Left lung (tissue), 10 donors: ENCODE results near the gene TMEM79. TPM values are rescaled to one million over a fixed set of nuclear protein-coding genes. Genes with fewer than 3 reads are reported as not detected.

ENCODE experiments used
- ATAC-seq: fragments of 200-7000 bp; cut with Tn5 transposase; one replicate; pipeline ENCODE4 v1.9.1; 2020; ENCODE audit warnings: moderate library complexity
- DNase-seq, 4 donors: peaks; one replicate each; pipeline ENCODE4 v3.0.0-alpha.2; 2013 to 2020
- H3K27ac ChIP-seq, 2 donors: fragments of 200-600 bp; sonication (generic) in 1 of 2; one replicate each; pipeline versions ENCODE4 v1.5.0 to v1.8.0; 2020 to 2021
- H3K27me3 ChIP-seq, 2 donors: fragments of 200-600 bp; sonication (generic) in 1 of 2; one replicate each; pipeline versions ENCODE4 v1.5.0 to v1.8.0; 2020 to 2021
- H3K36me3 ChIP-seq, 2 donors: fragments of 200-600 bp; sonication (generic) in 1 of 2; one replicate each; pipeline versions ENCODE4 v1.5.0 to v1.8.0; 2020 to 2021
- H3K4me1 ChIP-seq, 2 donors: fragments of 200-600 bp; one replicate each; pipeline ENCODE4 v1.8.0; 2021
- H3K4me3 ChIP-seq, 2 donors: fragments of 200-600 bp; sonication (generic) in 1 of 2; one replicate each; pipeline versions ENCODE4 v1.5.0 to v1.8.0; 2020 to 2021; ENCODE audit warnings: mild to moderate bottlenecking in 1 of 2
- H3K9me3 ChIP-seq, 2 donors: fragments of 200-600 bp; sonication (generic) in 1 of 2; one replicate each; pipeline versions ENCODE4 v1.5.0 to v1.8.0; 2020 to 2021
- intact Hi-C, 2 donors: fragments of 100-400 bp; cut with DNase I; formaldehyde crosslinking; loops; one replicate each; pipeline versions ENCODE4 v1.11.2 to v1.14.2; 2022
- polyA plus RNA-seq, 6 donors: library from polyadenylated mRNA; unstranded; fragments of 120-200 nt; gene quantifications; one replicate each; pipeline ENCODE4 v1.2.1, GENCODE V29; 2013; ENCODE audit not compliant: insufficient read length in 6 of 6
- total RNA-seq, 2 donors: library from RNA; stranded (reverse); fragmentation: NEBNext Ultra II Directional; extraction: Animal tissue kit (Norgen Biotek cat#: 25700); gene quantifications; one replicate each; pipeline ENCODE4 v1.2.1, GENCODE V29; 2021
- TF ChIP-seq, protein P1 (sequence below), 2 donors: fragments of 200-600 bp; sonication (generic) in 1 of 2; IDR thresholded peaks; one replicate each; pipeline versions ENCODE4 v1.5.0 to v1.8.0; 2021; ENCODE audit warnings: antibody characterized with exemption in 2 of 2
- donor health status: DM: no; HTN: yes; CAD: no.
- donor health status: DM: no; HTN: no; CAD: no.

TMEM79 gene
- total and polyA plus RNA-seq, 8 donors, result 3.5 to 10.3 (median 8.7) TPM

DNA sequence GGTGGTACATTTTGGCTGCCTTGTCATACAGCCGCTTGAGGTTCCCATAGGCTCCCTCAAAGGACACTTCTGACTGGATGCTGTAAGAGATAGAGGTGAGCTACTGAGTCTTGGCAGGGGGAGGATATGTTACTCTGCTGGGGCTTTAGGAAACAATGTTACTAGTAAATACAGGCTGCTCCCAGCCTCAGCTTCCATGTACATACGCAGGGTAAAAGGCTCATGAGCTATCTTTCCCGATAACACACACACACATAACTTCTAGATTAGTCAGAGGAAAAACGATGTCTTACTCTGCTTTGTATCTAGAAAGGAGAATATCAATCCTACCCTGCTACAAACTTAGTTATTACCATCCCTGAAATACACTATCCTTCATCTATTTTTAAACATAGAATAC is 15.8 kb upstream of the TMEM79 start:
- intact Hi-C loops, result no loop called here
- TF ChIP-seq, protein P1, sequence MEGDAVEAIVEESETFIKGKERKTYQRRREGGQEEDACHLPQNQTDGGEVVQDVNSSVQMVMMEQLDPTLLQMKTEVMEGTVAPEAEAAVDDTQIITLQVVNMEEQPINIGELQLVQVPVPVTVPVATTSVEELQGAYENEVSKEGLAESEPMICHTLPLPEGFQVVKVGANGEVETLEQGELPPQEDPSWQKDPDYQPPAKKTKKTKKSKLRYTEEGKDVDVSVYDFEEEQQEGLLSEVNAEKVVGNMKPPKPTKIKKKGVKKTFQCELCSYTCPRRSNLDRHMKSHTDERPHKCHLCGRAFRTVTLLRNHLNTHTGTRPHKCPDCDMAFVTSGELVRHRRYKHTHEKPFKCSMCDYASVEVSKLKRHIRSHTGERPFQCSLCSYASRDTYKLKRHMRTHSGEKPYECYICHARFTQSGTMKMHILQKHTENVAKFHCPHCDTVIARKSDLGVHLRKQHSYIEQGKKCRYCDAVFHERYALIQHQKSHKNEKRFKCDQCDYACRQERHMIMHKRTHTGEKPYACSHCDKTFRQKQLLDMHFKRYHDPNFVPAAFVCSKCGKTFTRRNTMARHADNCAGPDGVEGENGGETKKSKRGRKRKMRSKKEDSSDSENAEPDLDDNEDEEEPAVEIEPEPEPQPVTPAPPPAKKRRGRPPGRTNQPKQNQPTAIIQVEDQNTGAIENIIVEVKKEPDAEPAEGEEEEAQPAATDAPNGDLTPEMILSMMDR (IDR thresholded peaks at IDR 0.05), result no peak
- Histone ChIP-seq H3K9me3 (no peaks in the 10 kb centered on the region), H3K27me3 (no peaks in the 10 kb centered on the region), H3K36me3 (peaks cover 0 to 99% of the 10 kb centered on the region in 2 donors), H3K4me3 (no peak overlapping the region), H3K4me1 (no peaks in the 10 kb centered on the region), H3K27ac (no peak overlapping the region)
- ATAC-seq (no peak), DNase-seq (no peak)

GRCh38 chr1:156270314-156270713 is 13.8 kb upstream of the TMEM79 start:
- TF ChIP-seq, protein P1 (IDR thresholded peaks at IDR 0.05), result no peak
- Histone ChIP-seq H3K9me3 (no peaks in the 10 kb centered on the region), H3K27ac (no peak overlapping the region), H3K36me3 (peaks cover 0 to 100% of the 10 kb centered on the region in 2 donors), H3K4me3 (no peak overlapping the region), H3K4me1 (no peaks in the 10 kb centered on the region), H3K27me3 (no peaks in the 10 kb centered on the region)
- intact Hi-C loops, result no loop called here
- ATAC-seq (no peak), DNase-seq (no peak)

- Histone ChIP-seq H3K27me3 (no peaks in the 10 kb centered on the region), H3K4me1 (peaks cover 6 to 31% of the 10 kb centered on the region in 2 donors), H3K27ac (peak overlapping the region in 1 of 2 donors; percentile 48), H3K9me3 (no peaks in the 10 kb centered on the region), H3K36me3 (peaks cover 0 to 79% of the 10 kb centered on the region in 2 donors), H3K4me3 (no peak overlapping the region)
- DNase-seq, result no peak
- intact Hi-C loops, result no loop called here
- peak; percentile 11 for ATAC-seq
- TF ChIP-seq, protein P1 (IDR thresholded peaks at IDR 0.05), result no peak
Measured at GRCh38 chr1:156276532-156276931, 7.6 kb upstream of the TMEM79 start.

DNA sequence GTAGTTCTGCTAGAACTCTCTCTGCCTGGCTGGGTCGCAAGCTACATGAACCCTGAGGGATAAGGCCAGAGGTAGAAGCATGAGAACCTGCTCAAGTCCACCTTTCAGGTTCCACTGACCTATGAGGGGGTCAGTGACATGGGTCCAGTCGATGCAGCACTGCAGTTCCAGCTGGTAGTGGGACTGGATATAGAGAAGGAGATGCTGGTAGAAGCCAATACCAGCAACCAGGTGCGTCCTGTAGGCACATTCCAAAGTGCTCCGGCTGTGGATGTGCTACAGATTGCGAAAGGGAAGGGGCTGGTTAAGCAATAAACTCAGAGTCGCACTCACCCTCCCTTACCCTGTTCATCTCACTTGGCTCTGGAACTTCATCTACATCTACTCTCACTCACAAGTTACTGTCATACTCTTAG is 7.2 kb upstream of the TMEM79 start:
- TF ChIP-seq, protein P1 (IDR thresholded peaks at IDR 0.05), result no peak
- no peak overlapping the region for H3K4me3 ChIP-seq
- DNase-seq (no peak), ATAC-seq (peak; percentile 65)
- peaks cover 0 to 74% of the 10 kb centered on the region in 2 donors for H3K36me3 ChIP-seq
- intact Hi-C loops, result no loop called here
- H3K27me3 ChIP-seq, result no peaks in the 10 kb centered on the region
- H3K27ac ChIP-seq, result peak overlapping the region in 1 of 2 donors; percentile 48
- H3K4me1 ChIP-seq, result peaks cover 10 to 32% of the 10 kb centered on the region in 2 donors
- no peaks in the 10 kb centered on the region for H3K9me3 ChIP-seq

GRCh38 chr1:156279837-156280236 is 4.3 kb upstream of the TMEM79 start:
- H3K27ac ChIP-seq, result no peak overlapping the region
- H3K4me3 ChIP-seq, result no peak overlapping the region
- no peaks in the 10 kb centered on the region for H3K27me3 ChIP-seq
- TF ChIP-seq, protein P1 (IDR thresholded peaks at IDR 0.05), result no peak
- H3K9me3 ChIP-seq, result no peaks in the 10 kb centered on the region
- ATAC-seq, result no peak
- H3K4me1 ChIP-seq, result peaks cover 16 to 49% of the 10 kb centered on the region in 2 donors
- intact Hi-C loops, result no loop called here
- DNase-seq, result no peak
- peaks cover 0 to 46% of the 10 kb centered on the region in 2 donors for H3K36me3 ChIP-seq
